Heart left ventricle (tissue), 16 donors: ENCODE measurements around the gene ZNF785. TPM values are rescaled to one million over a fixed set of nuclear protein-coding genes. Genes with fewer than 3 reads are reported as not detected.
"Not testable (repeated sequence)": the region's sequence is repeated elsewhere in the genome, so short reads cannot be mapped to it uniquely, and the experiment has no call there.

Experiments used
- ATAC-seq, 4 donors: fragments of 200-7000 bp; cut with Tn5 transposase; one replicate each; pipeline ENCODE4 v1.9.1; 2020 to 2022; ENCODE audit warnings: moderate library complexity in 4 of 4, mild to moderate bottlenecking in 3 of 4, moderate number of reproducible peaks in 1 of 4
- DNase-seq, 5 donors: peaks; one replicate each; pipeline ENCODE4 v3.0.0-alpha.2; 2020
- H3K27ac ChIP-seq, 12 donors: fragments of 200-600 bp; sonication (generic) in 4 of 12; one replicate each; pipeline versions ENCODE4 v1.5.0 to v1.8.0; 2016 to 2022; ENCODE audit warnings: mild to moderate bottlenecking in 2 of 12
- H3K27me3 ChIP-seq, 9 donors: fragments of 200-600 bp; sonication (generic) in 2 of 9; one replicate each; pipeline versions ENCODE4 v1.5.1 to v1.8.0; 2016 to 2022; ENCODE audit warnings: mild to moderate bottlenecking in 3 of 9
- H3K36me3 ChIP-seq, 9 donors: fragments of 200-600 bp; sonication (generic) in 2 of 9; one replicate each; pipeline versions ENCODE4 v1.5.0 to v1.8.0; 2018 to 2022; ENCODE audit warnings: mild to moderate bottlenecking in 2 of 9
- H3K4me1 ChIP-seq, 12 donors: fragments of 200-600 bp; sonication (generic) in 4 of 12; one replicate each; pipeline versions ENCODE4 v1.5.0 to v1.8.0; 2016 to 2022; ENCODE audit warnings: mild to moderate bottlenecking in 3 of 12
- H3K4me3 ChIP-seq, 12 donors: fragments of 200-600 bp; sonication (generic) in 4 of 12; one replicate each; pipeline versions ENCODE4 v1.5.0 to v1.8.0; 2017 to 2022; ENCODE audit warnings: mild to moderate bottlenecking in 9 of 12, moderate library complexity in 4 of 12
- H3K9me3 ChIP-seq, 12 donors: fragments of 200-600 bp; sonication (generic) in 4 of 12; one replicate each; pipeline versions ENCODE4 v1.5.0 to v1.8.0; 2016 to 2022; ENCODE audit warnings: mild to moderate bottlenecking in 1 of 12
- POLR2A ChIP-seq, 2 donors: fragments of 450-650 bp; IDR thresholded peaks; one replicate each; pipeline ENCODE4 v1.6.1; 2017; ENCODE audit warnings: antibody characterized with exemption in 2 of 2, mild to moderate bottlenecking in 2 of 2, moderate library complexity in 2 of 2
- WGBS, 4 donors: extraction: QIAGEN DNeasy Blood & Tissue Kit in 2 of 4; methylation state at CpG; one replicate each; pipeline versions ENCODE4 v1.1.5 to v1.1.7; 2013 to 2018; 5-methylcytosine and 5-hydroxymethylcytosine counted together
- intact Hi-C, 10 donors: fragments of 100-400 bp; cut with DNase I; formaldehyde crosslinking; loops; one replicate each; pipeline versions ENCODE4 v1.11.1 to v1.14.2; 2022
- polyA plus RNA-seq, 2 donors: library from polyadenylated mRNA; stranded (reverse); fragments of 200-250 nt; gene quantifications; one replicate each; pipeline ENCODE4 v1.2.3, GENCODE V29; 2013
- total RNA-seq, 9 donors: library from RNA; depleted of rRNA in 2 of 9; stranded (reverse); fragments of >200 nt in 2 of 9; fragmentation: NEBNext Ultra II Directional in 3 of 9; extraction: Animal tissue kit (Norgen Biotek cat#: 25700) in 3 of 9; gene quantifications; one replicate each; pipeline versions ENCODE4 v1.1.0 to v1.2.4, GENCODE V29; 2016 to 2023
- TF ChIP-seq, protein P1 (sequence below), 12 donors: fragments of 200-600 bp; sonication (generic) in 4 of 12; IDR thresholded peaks; one replicate each; pipeline versions ENCODE4 v1.5.0 to v1.8.0; 2018 to 2022; ENCODE audit warnings: antibody characterized with exemption in 12 of 12, mild to moderate bottlenecking in 5 of 12
- donor health status: ischemic (EF 13 %, LVEDD 7.1; RV severe dilation, severe dysfunction).
- donor health status: healthy with polysubstance abuse.
- donor health status: DM: no; HTN: yes; CAD: no.
- donor health status: DM: no; HTN: no; CAD: no.
- donor health status: ischemic (EF 25% LVEDD 6.9; RV normal size, moderate dysfunction).
- donor health status: ischemic (EF 25% LVEDD 5.7; RV mildly dilated, moderate dysfunction).
- donor health status: healthy.
- donor health status: DM: yes; HTN: yes; CAD: no.
- donor health status: ischemic (EF 35%, LVEDD 5.7; RV mildly dilated, moderate dysfunction).
- donor health status: nonischemic (EF 11% LVEDD 7.7; RV severe dilation, severe dysfunction).
- donor health status: DM: yes; HTN: yes; CAD: no.
- donor health status: PGD.
- donor health status: ischemic (EF 29% LVEDD 5.4; RV normal size, mild dysfunction).
- donor health status: nonischemic (EF 23%, LVEDD 6.1; RV moderate dilation, normal function).

Gene ZNF785
- total and polyA plus RNA-seq, 11 donors = 2.9 to 10.9 (median 4.5) TPM

DNA sequence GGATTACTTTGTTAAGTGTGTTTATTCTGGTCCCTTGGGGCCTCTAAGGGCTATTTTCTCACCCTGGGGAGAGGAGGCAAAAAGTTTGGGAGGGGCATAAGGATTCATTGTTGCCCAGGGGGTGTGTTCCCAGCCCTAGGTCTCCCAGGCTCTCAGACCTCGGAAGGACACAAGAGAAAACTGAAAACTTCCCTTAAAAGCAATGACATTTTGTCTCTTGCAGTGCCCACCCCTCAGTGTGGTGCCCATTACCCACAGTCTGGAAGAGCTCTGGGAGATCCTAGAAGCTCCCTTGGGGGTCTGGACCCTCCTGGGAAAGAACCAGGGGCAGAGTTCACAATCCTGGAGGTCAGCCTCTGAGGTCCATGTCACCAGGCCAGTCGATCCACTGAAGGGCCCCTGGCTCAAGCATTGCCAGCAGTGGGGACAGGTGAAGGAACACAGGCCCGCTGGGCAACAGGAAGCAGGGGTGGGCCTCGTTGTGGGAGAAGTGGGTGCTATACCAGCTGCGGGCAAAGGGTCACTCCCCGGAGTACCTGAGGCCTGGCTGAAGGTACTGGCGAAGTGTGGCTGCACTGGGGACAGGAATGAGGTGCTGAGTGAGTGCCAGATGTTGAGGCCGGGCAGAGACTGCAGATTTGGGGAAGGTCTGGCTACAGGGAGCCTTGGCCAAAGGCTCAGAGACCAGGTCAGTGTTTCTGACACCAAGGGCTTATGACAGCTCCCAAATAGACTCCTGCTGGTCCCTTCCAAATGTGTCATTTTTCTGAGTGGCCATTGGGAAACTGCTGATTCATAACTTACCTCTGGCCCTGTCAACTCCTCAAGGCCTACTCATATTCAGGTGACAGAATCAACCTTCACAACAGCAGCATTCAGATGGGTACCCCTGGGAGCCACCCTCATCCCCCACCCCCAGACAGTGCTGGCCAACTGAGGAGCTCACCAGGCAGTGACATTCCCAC is 46.2 kb downstream of the ZNF785 start:
- H3K27ac ChIP-seq = peak overlapping the region; percentile 57 to 88 (median 80)
- no peaks in the 10 kb centered on the region for H3K27me3 ChIP-seq
- TF ChIP-seq POLR2A (IDR thresholded peaks at IDR 0.05) = no peak
- TF ChIP-seq, protein P1, sequence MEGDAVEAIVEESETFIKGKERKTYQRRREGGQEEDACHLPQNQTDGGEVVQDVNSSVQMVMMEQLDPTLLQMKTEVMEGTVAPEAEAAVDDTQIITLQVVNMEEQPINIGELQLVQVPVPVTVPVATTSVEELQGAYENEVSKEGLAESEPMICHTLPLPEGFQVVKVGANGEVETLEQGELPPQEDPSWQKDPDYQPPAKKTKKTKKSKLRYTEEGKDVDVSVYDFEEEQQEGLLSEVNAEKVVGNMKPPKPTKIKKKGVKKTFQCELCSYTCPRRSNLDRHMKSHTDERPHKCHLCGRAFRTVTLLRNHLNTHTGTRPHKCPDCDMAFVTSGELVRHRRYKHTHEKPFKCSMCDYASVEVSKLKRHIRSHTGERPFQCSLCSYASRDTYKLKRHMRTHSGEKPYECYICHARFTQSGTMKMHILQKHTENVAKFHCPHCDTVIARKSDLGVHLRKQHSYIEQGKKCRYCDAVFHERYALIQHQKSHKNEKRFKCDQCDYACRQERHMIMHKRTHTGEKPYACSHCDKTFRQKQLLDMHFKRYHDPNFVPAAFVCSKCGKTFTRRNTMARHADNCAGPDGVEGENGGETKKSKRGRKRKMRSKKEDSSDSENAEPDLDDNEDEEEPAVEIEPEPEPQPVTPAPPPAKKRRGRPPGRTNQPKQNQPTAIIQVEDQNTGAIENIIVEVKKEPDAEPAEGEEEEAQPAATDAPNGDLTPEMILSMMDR (IDR thresholded peaks at IDR 0.05) = no peak
- ATAC-seq (peak; percentile 74 to 85 (median 76)), DNase-seq (peak in 4 of 5 donors; percentile 58 to 85 (median 76))
- H3K9me3 ChIP-seq = no peaks in the 10 kb centered on the region
- no peaks in the 10 kb centered on the region for H3K36me3 ChIP-seq
- intact Hi-C loops = loop anchor here in 4 of 10 donors (5.0 to 10.0 kb wide), 4 partner anchors 33 to 96 kb away; partner anchors contain the start of genes ZNF688 (in 1 of the 4) and ZNF785 (in 1 of the 4)
- no peak overlapping the region for H3K4me3 ChIP-seq
- peaks cover 0 to 47% (median 23%) of the 10 kb centered on the region in 12 donors for H3K4me1 ChIP-seq
- WGBS, 4 donors = 42 to 66% (median 53%) methylated on average over 8 of the region's 8 CpGs

DNA sequence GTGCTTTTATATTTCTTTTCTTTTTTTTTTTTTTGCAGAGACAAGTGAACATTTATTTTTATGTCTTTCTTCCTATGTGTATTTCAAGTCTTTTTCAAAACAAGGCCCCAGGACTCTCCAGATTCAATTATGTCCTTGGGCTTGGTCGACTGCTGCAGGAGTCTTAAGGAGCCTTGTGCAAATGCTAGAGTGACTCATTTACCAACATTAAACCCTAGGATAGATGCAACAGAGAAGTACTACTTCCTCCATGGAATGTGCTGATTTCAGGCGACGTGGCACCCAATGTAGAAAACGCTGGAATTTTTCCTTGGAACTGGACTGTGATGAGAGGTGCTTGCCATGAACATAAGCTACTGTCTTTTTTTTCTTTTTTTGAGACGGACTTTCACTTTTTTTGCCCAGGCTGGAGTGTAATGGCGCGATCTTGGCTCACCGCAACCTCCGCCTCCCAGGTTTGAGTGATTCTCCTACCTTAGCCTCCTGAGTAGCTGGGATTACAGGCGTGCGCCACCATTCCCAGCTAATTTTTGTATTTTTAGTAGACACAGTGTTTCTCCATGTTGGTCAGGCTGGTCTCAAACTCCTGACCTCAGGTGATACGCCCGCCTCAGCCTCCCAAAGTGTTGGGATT is 49.0 kb downstream of the ZNF785 start:
- Histone ChIP-seq H3K36me3 (peaks cover 0 to 17% (median 14%) of the 10 kb centered on the region in 9 donors), H3K27ac (peak overlapping the region in 7 of 12 donors; percentile 91 to 99 (median 95)), H3K4me3 (peak overlapping the region in 1 of 12 donors; percentile 87), H3K4me1 (peaks cover 0 to 53% (median 30%) of the 10 kb centered on the region in 12 donors)
- not testable (repeated sequence) for H3K27me3 ChIP-seq, DNase-seq, ATAC-seq, H3K9me3 ChIP-seq
- intact Hi-C loops = loop anchor here in 4 of 10 donors (5.0 to 10.0 kb wide), 4 partner anchors 36 to 98 kb away; partner anchors contain the start of genes ZNF688 (in 1 of the 4) and ZNF785 (in 1 of the 4)
- 94 to 96% (median 96%) methylated on average over 13 of the region's 13 CpGs for WGBS, 4 donors

DNA sequence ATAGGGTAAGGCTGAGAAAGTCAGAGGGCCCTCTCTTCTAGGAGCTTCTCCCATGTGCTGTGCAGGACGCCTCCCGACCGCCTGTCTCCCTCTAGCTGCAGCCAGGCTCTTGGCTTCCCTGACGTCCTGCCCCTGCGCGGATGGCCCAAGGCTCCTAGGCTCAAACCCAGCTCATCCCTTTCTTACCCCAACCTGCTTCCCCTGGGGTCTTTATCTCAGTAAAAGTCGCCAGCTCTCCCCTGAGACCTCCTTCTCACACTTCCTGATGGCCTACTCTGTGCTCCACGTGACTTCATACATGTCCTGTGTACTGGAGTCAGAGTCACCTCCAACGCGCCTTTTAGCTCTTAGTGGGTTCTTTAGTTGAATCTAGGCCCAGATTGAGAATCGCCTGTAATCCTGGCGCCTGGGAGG is 49.7 kb downstream of the ZNF785 start:
- Histone ChIP-seq H3K36me3 (peaks cover 0 to 24% (median 21%) of the 10 kb centered on the region in 9 donors), H3K4me1 (peaks cover 0 to 46% (median 24%) of the 10 kb centered on the region in 12 donors), H3K9me3 (no peaks in the 10 kb centered on the region), H3K27ac (peak overlapping the region in 11 of 12 donors; percentile 91 to 99 (median 95)), H3K27me3 (no peaks in the 10 kb centered on the region), H3K4me3 (peak overlapping the region; percentile 31 to 94 (median 82))
- peak; percentile 73 to 86 (median 84) for DNase-seq
- 32 to 40% (median 34%) methylated on average over 12 of the region's 12 CpGs for WGBS, 4 donors
- intact Hi-C loops = loop anchor here in 7 of 10 donors (1.0 to 10.0 kb wide), 8 partner anchors 21 to 105 kb away; partner anchors contain the start of genes ZNF764 (in 5 of the 7), DCTPP1 (in 1 of the 7), ZNF688 (in 1 of the 7) and ZNF785 (in 1 of the 7)
- peak; percentile 52 to 72 (median 66) for ATAC-seq
- no peak for TF ChIP-seq POLR2A (IDR thresholded peaks at IDR 0.05)
- TF ChIP-seq, protein P1 (IDR thresholded peaks at IDR 0.05) = peak; percentile 42 to 74 (median 56)

DNA sequence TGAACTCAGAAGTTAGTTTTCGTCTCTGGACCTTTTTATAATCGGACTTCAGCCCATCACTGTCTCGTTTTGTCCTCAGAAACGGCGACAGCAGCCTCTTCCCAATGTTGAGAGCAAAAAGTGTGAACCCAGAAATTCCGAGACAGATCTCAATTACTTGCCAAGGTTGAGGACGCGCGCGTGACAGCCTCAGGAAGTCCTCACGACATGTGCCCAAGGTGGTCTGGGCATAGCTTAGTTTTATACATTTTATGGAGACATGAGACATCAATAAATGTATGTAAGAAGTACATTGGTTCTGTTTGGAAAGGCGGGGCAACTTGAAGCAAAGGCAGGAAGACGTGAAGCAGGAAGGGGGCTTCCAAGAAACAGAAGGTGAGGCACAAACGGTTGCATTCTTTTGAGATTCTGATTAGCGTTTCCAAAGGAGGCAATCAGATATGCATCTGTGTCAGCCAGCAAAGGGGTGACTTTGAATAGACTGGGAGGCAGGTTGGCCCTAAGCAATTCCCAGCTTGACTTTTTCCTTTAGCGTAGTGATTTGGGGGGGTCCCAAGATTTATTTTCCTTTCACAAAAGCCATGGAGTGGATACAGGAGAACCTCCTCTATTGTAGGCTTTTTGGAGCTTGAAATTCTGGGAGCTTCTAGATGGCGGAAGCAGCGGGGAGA is 50.3 kb downstream of the ZNF785 start:
- Histone ChIP-seq H3K27me3 (no peaks in the 10 kb centered on the region), H3K36me3 (peaks cover 0 to 28% (median 23%) of the 10 kb centered on the region in 9 donors), H3K9me3 (no peaks in the 10 kb centered on the region), H3K4me1 (peaks cover 0 to 41% (median 24%) of the 10 kb centered on the region in 12 donors), H3K27ac (peak overlapping the region; percentile 86 to 99 (median 94)), H3K4me3 (peak overlapping the region; percentile 31 to 94 (median 82))
- intact Hi-C loops = loop anchor here in 7 of 10 donors (1.0 to 10.0 kb wide), 8 partner anchors 22 to 104 kb away; partner anchors contain the start of genes ZNF764 (in 5 of the 7), DCTPP1 (in 1 of the 7), ZNF688 (in 1 of the 7) and ZNF785 (in 1 of the 7)
- WGBS, 4 donors = 7 to 10% (median 9%) methylated on average over 17 to 18 of the region's 18 CpGs
- TF ChIP-seq POLR2A (IDR thresholded peaks at IDR 0.05) = no peak
- TF ChIP-seq, protein P1 (IDR thresholded peaks at IDR 0.05) = no peak
- DNase-seq = no peak
- peak in 1 of 4 donors; percentile 0 for ATAC-seq
